ENCODE data around the gene CXCR3.
"Not testable (repeated sequence)": the region's sequence is repeated elsewhere in the genome, so short reads cannot be mapped to it uniquely, and the experiment has no call there.

GRCh38 chrX:71663238-71663637 lies 44.9 kb upstream of the CXCR3 start:
- TF ChIP-seq, protein P1, sequence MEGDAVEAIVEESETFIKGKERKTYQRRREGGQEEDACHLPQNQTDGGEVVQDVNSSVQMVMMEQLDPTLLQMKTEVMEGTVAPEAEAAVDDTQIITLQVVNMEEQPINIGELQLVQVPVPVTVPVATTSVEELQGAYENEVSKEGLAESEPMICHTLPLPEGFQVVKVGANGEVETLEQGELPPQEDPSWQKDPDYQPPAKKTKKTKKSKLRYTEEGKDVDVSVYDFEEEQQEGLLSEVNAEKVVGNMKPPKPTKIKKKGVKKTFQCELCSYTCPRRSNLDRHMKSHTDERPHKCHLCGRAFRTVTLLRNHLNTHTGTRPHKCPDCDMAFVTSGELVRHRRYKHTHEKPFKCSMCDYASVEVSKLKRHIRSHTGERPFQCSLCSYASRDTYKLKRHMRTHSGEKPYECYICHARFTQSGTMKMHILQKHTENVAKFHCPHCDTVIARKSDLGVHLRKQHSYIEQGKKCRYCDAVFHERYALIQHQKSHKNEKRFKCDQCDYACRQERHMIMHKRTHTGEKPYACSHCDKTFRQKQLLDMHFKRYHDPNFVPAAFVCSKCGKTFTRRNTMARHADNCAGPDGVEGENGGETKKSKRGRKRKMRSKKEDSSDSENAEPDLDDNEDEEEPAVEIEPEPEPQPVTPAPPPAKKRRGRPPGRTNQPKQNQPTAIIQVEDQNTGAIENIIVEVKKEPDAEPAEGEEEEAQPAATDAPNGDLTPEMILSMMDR (IDR thresholded peaks at IDR 0.05; ENCODE audit: insufficient read depth, low read depth, low read length), result not testable (repeated sequence)
- not testable (repeated sequence) for TF ChIP-seq EZH2 (IDR thresholded peaks at IDR 0.05; ENCODE audit: insufficient read depth, low read length)

All from astrocyte (in vitro differentiated cells and primary cell).